Immature natural killer cell (primary cell): ENCODE data around the gene CHST8. TPM values are rescaled to one million over a fixed set of nuclear protein-coding genes. Genes with fewer than 3 reads are reported as not detected.

Source experiments
- DNase-seq, 3 donors: peaks; one replicate each; pipeline ENCODE4 v3.0.0; 2022; ENCODE audit warnings: mixed read lengths in 1 of 3
- H3K27ac Mint-ChIP-seq, 6 donors: one replicate each; pipeline ENCODE4 v1.8.0; 2020; ENCODE audit warnings: mixed read lengths in 6 of 6, mild to moderate bottlenecking in 5 of 6, inconsistent platforms in 4 of 6, moderate library complexity in 3 of 6
- H3K27me3 Mint-ChIP-seq, 3 donors: one replicate each; pipeline ENCODE4 v1.8.0; 2020 to 2021; ENCODE audit warnings: low read depth in 3 of 3, mild to moderate bottlenecking in 3 of 3, mixed read lengths in 3 of 3, moderate library complexity in 3 of 3, inconsistent platforms in 1 of 3
- H3K36me3 Mint-ChIP-seq, 3 donors: one replicate each; pipeline ENCODE4 v1.8.0; 2020; ENCODE audit warnings: mixed read lengths in 3 of 3, inconsistent platforms in 2 of 3, mild to moderate bottlenecking in 2 of 3
- H3K4me1 Mint-ChIP-seq, 2 donors: one replicate each; pipeline ENCODE4 v1.8.0; 2020; ENCODE audit warnings: inconsistent platforms in 2 of 2, mild to moderate bottlenecking in 2 of 2, mixed read lengths in 2 of 2, moderate library complexity in 1 of 2
- H3K4me3 Mint-ChIP-seq, 5 donors: one replicate each; pipeline ENCODE4 v1.8.0; 2020; ENCODE audit warnings: mild to moderate bottlenecking in 5 of 5, mixed read lengths in 5 of 5, inconsistent platforms in 3 of 5, moderate library complexity in 3 of 5
- H3K9me3 Mint-ChIP-seq, 6 donors: one replicate each; pipeline ENCODE4 v1.8.0; 2020; ENCODE audit warnings: mild to moderate bottlenecking in 6 of 6, mixed read lengths in 6 of 6, inconsistent platforms in 4 of 6, moderate library complexity in 3 of 6
- polyA plus RNA-seq, 3 donors: library from polyadenylated mRNA; unstranded; fragments of 300-500 nt; fragmentation: Illumina TruSeq; gene quantifications; one replicate each; pipeline ENCODE4 v1.2.3, GENCODE V29; 2021

CHST8 gene
- polyA plus RNA-seq, 3 donors from 2014 or later = not detected

GRCh38 chr19:33624586-33624985 lies 2.8 kb downstream of the CHST8 start:
- Mint-ChIP-seq H3K36me3 (no peaks in the 10 kb centered on the region), H3K4me1 (no peaks in the 10 kb centered on the region), H3K9me3 (no peaks in the 10 kb centered on the region), H3K27me3 (peaks cover 0 to 27% (median 11%) of the 10 kb centered on the region in 3 donors), H3K27ac (no peak overlapping the region), H3K4me3 (no peak overlapping the region)
- DNase-seq = no peak

GRCh38 chr19:33627526-33627925 lies 5.8 kb downstream of the CHST8 start:
- H3K36me3 Mint-ChIP-seq = no peaks in the 10 kb centered on the region
- no peaks in the 10 kb centered on the region for H3K9me3 Mint-ChIP-seq
- DNase-seq = no peak
- H3K27ac Mint-ChIP-seq = no peak overlapping the region
- peaks cover 0 to 20% (median 6%) of the 10 kb centered on the region in 3 donors for H3K27me3 Mint-ChIP-seq
- H3K4me1 Mint-ChIP-seq = no peaks in the 10 kb centered on the region
- H3K4me3 Mint-ChIP-seq = no peak overlapping the region

GRCh38 chr19:33627962-33628839 lies 6.4 kb downstream of the CHST8 start:
- Mint-ChIP-seq H3K27me3 (peaks cover 0 to 19% (median 6%) of the 10 kb centered on the region in 3 donors), H3K27ac (no peak overlapping the region), H3K36me3 (no peaks in the 10 kb centered on the region), H3K4me1 (no peaks in the 10 kb centered on the region), H3K9me3 (no peaks in the 10 kb centered on the region), H3K4me3 (no peak overlapping the region)
- no peak for DNase-seq

- Mint-ChIP-seq H3K4me1 (no peaks in the 10 kb centered on the region), H3K36me3 (no peaks in the 10 kb centered on the region), H3K4me3 (no peak overlapping the region), H3K27ac (no peak overlapping the region), H3K27me3 (peaks cover 0 to 12% (median 7%) of the 10 kb centered on the region in 3 donors), H3K9me3 (no peaks in the 10 kb centered on the region)
- no peak for DNase-seq
Observed at GRCh38 chr19:33628921-33629825, 7.4 kb downstream of the CHST8 start.

- Mint-ChIP-seq H3K27ac (no peak overlapping the region), H3K27me3 (peaks cover 3 to 7% (median 6%) of the 10 kb centered on the region in 3 donors), H3K4me1 (no peaks in the 10 kb centered on the region), H3K36me3 (no peaks in the 10 kb centered on the region), H3K4me3 (no peak overlapping the region), H3K9me3 (no peaks in the 10 kb centered on the region)
- no peak for DNase-seq
Observed at GRCh38 chr19:33629826-33630375, 8.1 kb downstream of the CHST8 start.

GRCh38 chr19:33630880-33631608 lies 9.3 kb downstream of the CHST8 start:
- no peak for DNase-seq
- H3K4me3 Mint-ChIP-seq = no peak overlapping the region
- no peaks in the 10 kb centered on the region for H3K36me3 Mint-ChIP-seq
- H3K27ac Mint-ChIP-seq = no peak overlapping the region
- H3K27me3 Mint-ChIP-seq = peaks cover 0 to 7% (median 3%) of the 10 kb centered on the region in 3 donors
- H3K4me1 Mint-ChIP-seq = no peaks in the 10 kb centered on the region
- no peaks in the 10 kb centered on the region for H3K9me3 Mint-ChIP-seq

- H3K27me3 Mint-ChIP-seq = peaks cover 0 to 7% (median 5%) of the 10 kb centered on the region in 3 donors
- H3K36me3 Mint-ChIP-seq = no peaks in the 10 kb centered on the region
- H3K4me1 Mint-ChIP-seq = no peaks in the 10 kb centered on the region
- no peaks in the 10 kb centered on the region for H3K9me3 Mint-ChIP-seq
- no peak overlapping the region for H3K27ac Mint-ChIP-seq
- no peak overlapping the region for H3K4me3 Mint-ChIP-seq
- no peak for DNase-seq
Observed at GRCh38 chr19:33631609-33631973, 9.8 kb downstream of the CHST8 start.

- Mint-ChIP-seq H3K4me1 (no peaks in the 10 kb centered on the region), H3K4me3 (no peak overlapping the region), H3K27me3 (peaks cover 2 to 6% (median 6%) of the 10 kb centered on the region in 3 donors), H3K9me3 (no peaks in the 10 kb centered on the region), H3K27ac (no peak overlapping the region), H3K36me3 (no peaks in the 10 kb centered on the region)
- DNase-seq = no peak
Observed at GRCh38 chr19:33634361-33635091, 12.8 kb downstream of the CHST8 start.

GRCh38 chr19:33638167-33639034 lies 16.6 kb downstream of the CHST8 start:
- no peak overlapping the region for H3K27ac Mint-ChIP-seq
- H3K9me3 Mint-ChIP-seq = peaks cover 0 to 1% (median 0%) of the 10 kb centered on the region in 6 donors
- H3K27me3 Mint-ChIP-seq = peaks cover 6 to 8% (median 6%) of the 10 kb centered on the region in 3 donors
- H3K36me3 Mint-ChIP-seq = no peaks in the 10 kb centered on the region
- no peak for DNase-seq
- no peaks in the 10 kb centered on the region for H3K4me1 Mint-ChIP-seq
- H3K4me3 Mint-ChIP-seq = no peak overlapping the region

- DNase-seq = no peak
- Mint-ChIP-seq H3K4me1 (no peaks in the 10 kb centered on the region), H3K27ac (no peak overlapping the region), H3K4me3 (no peak overlapping the region), H3K36me3 (no peaks in the 10 kb centered on the region), H3K27me3 (peaks cover 5 to 6% (median 6%) of the 10 kb centered on the region in 3 donors), H3K9me3 (peaks cover 0 to 1% (median 0%) of the 10 kb centered on the region in 6 donors)
Observed at GRCh38 chr19:33639035-33639681, 17.4 kb downstream of the CHST8 start.

- H3K4me1 Mint-ChIP-seq = no peaks in the 10 kb centered on the region
- peaks cover 0 to 1% (median 0%) of the 10 kb centered on the region in 6 donors for H3K9me3 Mint-ChIP-seq
- H3K36me3 Mint-ChIP-seq = no peaks in the 10 kb centered on the region
- no peak overlapping the region for H3K4me3 Mint-ChIP-seq
- H3K27me3 Mint-ChIP-seq = peaks cover 5 to 7% (median 6%) of the 10 kb centered on the region in 3 donors
- H3K27ac Mint-ChIP-seq = no peak overlapping the region
- DNase-seq = no peak
Observed at GRCh38 chr19:33640773-33641172, 19.0 kb downstream of the CHST8 start.

GRCh38 chr19:33641261-33641660 lies 19.5 kb downstream of the CHST8 start:
- no peak for DNase-seq
- Mint-ChIP-seq H3K36me3 (no peaks in the 10 kb centered on the region), H3K27ac (no peak overlapping the region), H3K4me3 (no peak overlapping the region), H3K27me3 (peaks cover 5 to 7% (median 6%) of the 10 kb centered on the region in 3 donors), H3K9me3 (peaks cover 0 to 1% (median 0%) of the 10 kb centered on the region in 6 donors), H3K4me1 (no peaks in the 10 kb centered on the region)
